HTR-8/SVneo (cell line): ENCODE results near the gene RFX2.
"Not testable (repeated sequence)": the region's sequence is repeated elsewhere in the genome, so short reads cannot be mapped to it uniquely, and the experiment has no call there.

Experiments
- DNase-seq: peaks from one replicate; pipeline ENCODE4 v3.0.0; 2011; ENCODE audit warnings: low spot score, mixed read lengths; ENCODE audit not compliant: insufficient read length
- FAIRE-seq: peaks from 2 replicates; lab custom pipeline; 2011; peaks lifted over from hg19 to GRCh38; lab: Jason Lieb, UNC

RFX2 gene

DNA sequence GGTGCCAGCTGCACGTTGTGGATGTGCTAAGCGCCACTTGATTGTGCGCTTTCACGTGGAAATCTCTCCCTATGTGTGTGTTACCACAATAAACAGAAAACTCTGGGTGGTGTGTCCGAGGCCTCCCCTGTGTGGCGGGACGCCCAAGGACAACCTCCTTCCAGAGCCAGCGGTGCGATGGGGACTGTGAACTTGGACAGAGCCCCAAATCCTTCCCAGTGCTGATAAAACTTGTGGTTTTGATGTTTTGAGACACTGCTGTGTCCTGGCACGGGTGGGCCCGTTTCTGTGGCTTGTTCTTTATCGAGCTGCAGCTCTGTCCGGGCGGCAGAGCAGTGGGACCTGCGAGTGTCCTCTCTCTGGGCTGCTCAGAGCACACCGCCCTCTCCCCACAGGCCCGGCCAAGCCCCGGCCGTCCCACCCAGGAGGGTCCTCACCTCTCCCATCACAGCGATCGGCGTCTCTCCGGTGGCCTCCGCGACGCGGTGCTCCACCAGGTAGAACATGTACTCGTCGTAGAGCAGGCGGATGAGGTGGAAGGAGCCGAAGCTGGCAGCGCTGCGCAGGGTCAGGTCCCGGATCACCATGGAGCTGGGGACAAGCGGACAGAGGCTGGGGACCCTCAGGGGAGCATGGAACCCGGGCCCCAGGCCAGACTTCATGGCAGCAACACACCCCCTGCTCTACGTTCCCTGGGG lies 113.5 kb downstream of the RFX2 start:
- DNase-seq = no peak
- no peak for FAIRE-seq

DNA sequence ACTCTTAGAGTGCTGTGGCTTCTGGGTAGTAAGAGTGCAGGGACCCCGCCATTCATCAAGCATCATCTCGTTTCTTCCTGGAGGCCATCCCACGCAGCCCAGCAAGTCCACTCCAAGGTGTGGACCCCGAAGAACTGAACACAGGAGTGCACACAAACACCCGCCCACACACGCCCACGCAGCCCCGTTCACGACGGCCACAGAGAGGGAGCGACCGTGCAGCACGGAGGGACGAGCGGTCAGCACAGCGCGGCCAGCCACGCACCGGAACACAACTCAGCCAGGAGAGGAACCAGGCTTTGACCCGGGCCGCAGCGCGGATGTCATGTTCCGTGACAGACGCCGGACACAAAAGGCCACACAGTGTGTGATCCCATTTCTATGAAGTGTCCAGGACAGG lies 114.2 kb downstream of the RFX2 start:
- no peak for DNase-seq
- no peak for FAIRE-seq

DNA sequence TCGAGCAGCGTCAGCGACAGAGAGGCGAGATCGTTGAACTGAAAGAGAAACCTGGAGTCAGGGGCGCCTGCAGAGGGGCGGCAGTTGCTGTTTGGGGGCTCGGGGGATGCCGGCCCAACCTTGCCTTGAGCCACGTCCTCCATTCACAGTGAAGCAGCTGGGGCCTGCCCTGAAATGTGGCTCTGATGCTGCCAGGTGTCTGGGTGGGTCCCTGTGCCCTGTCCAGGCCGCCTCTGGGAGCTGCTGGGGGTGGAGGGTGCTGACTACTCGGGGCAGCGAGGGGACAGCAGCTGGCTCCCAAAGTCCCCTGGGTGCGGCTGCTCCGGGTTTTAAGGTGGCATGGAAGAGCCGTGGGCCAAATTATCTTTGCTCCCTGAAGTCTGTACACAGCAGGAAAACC lies 114.7 kb downstream of the RFX2 start:
- no peak for FAIRE-seq

DNA sequence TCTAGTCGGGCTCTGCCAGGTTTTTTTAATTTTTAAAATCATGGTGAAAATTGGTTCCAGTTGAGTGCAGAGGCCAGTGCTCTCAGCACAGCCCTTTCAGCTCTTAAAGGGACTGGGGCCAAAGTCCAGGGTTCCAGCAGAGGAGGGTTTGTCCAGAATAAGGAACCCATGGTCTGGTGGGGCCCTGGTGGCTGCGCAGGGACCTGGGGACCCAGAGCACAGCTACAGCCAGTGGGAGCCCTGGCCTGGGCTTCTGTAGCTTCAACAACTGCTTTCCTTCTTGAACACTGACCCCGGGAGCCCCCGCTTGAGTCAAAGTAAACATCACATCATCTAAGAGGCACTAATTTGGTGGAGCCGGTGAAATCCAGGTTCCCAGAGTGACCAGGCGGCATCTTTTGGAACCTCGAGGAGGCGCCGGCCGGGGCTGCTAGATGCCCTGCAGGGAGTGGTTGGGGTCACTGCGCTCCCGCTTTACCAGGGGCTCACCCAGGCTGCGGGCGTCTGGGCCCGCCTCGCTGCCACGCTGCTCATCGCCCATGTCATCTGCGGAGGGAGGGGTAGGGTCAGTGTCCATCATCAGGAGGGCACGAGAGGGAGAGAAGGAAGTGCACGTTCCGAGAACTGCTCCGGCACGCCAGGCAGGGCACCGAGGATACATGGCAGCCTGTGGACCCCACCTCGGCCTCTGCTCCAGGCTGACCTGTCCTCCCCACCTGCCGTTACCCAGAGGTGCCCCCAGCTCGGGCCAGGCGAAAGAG lies 115.7 kb downstream of the RFX2 start:
- DNase-seq (no peak), FAIRE-seq (no peak)

More for the DNA sequence above, 114.7 kb downstream of the RFX2 start:
- no peak for DNase-seq

DNA sequence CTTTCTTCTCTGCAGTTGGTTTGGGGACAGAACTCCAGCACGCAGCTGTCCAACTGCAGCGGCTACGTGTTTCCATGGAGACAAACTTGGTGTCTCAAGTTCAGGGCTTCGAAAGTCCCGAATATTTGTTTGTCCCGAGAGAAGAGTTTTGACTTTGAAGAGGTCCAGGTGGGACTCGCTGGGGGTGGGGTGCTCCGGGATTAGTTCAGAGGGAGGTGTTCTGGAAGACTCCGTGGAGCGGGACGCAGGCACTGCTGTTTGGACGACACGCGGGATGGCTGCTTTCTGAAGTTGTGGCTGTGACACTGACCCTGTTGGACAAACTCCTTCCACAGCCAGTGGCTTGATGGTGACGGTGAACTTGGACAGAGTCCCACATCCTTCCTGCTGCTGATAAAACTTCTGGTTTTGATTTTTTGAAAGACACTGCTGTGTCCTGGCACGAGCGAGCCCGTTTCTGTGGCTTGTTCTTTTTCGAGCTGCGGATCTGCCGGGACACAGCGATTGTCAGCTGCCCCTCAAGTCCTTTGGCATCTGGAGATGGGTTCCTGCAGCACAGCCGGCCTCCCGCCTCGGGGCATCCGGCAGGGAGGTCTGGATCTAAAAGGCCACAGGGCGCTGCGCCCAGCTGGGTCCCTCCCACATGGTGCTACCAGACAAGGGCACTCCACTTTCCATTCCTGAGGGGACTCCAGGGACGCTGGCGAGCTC lies 116.5 kb downstream of the RFX2 start:
- no peak for DNase-seq
- FAIRE-seq = no peak

DNA sequence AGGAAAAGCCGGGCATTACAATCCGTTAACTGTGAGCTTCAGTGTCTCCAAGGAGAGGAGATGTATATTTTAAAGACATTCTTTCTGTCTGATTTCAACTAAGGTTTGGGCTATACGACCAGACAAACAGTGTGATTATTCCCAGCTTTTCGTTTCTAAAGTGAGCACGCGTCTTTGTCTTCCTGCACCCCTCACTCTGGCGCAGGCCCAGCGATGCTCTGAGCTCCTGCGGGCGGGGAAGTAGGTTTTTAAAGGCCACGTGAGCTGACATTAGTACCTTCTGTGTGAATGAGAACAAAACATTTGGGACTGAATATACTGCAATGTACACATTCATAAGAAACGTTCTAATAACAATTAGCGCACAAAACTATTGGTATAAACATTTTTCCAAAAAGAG lies 117.1 kb downstream of the RFX2 start:
- no peak for DNase-seq
- FAIRE-seq = no peak

DNA sequence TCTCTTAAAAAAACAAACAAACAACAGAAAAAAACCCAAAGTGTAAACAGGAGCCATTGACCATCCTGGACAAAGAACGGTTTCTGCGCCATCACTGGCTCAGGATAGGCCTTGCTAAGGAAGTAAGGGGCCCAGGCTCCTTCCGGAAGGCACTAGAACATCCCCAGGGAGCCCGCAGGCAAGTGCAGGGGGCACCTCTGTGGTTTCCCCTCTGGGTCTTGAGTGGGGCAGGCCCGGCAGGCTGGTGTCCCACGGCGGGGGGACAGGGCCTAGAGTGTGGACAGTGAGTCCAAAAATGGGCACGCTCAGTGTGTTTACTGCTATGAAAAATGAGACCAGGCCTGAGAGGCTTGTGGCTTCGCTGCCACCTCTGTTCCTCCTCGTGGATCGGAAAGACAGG lies 117.5 kb downstream of the RFX2 start:
- FAIRE-seq (no peak), DNase-seq (no peak)

DNA sequence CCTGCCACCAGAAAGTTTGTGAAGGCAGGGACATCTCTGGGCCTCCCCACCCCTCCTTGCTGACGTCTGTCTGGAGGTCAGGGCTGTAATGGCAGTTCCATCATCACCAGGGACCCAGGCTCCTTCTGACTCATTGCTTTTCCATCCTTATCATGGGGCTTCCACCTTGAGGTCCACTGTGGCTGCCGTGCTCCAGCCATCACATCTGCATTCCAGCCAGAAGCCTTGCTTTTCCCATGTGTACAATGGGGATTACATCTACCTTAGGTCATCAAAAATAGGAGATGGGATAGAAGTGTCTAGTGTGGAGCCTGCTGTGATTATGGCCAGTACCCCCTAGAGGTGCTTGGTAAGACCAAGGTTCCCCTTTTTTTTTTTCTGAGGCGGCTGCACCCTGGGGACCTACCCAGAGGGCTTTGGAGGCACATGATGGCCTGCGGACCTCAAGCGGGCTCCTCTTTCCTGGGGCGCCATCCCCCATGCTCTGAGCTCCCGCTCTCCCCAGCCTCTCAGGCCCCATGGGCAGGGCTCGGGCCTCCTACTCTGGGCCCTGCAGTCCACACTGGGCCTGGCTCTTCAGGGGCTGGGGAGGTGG lies 119.0 kb downstream of the RFX2 start:
- no peak for FAIRE-seq
- DNase-seq = no peak

DNA sequence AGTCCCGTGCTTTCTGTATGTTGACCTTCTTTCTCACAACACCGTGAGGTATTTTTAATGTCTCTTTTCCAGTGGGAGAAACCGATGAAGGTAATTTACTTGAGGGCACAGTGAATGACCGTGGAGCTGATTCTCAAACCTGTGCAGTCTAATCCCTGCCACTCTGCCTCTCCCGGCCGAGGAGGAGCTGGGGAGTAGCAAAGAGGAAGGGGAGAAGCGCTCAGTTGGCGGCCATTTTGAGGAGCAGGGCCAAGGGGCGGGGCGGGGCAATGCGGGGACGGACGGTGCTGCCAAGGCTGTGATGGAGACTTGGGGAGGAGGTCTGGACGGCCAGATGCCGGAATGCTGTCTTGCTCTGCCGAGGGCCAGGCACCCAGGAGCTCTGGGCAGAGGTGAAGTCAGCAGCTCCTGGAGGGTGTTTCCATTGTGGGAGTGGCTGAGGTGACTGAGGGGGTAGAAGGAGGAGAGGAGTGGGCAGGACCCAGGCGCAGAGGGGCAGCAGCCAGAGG lies 120.0 kb downstream of the RFX2 start:
- no peak for FAIRE-seq
- DNase-seq = no peak

DNA sequence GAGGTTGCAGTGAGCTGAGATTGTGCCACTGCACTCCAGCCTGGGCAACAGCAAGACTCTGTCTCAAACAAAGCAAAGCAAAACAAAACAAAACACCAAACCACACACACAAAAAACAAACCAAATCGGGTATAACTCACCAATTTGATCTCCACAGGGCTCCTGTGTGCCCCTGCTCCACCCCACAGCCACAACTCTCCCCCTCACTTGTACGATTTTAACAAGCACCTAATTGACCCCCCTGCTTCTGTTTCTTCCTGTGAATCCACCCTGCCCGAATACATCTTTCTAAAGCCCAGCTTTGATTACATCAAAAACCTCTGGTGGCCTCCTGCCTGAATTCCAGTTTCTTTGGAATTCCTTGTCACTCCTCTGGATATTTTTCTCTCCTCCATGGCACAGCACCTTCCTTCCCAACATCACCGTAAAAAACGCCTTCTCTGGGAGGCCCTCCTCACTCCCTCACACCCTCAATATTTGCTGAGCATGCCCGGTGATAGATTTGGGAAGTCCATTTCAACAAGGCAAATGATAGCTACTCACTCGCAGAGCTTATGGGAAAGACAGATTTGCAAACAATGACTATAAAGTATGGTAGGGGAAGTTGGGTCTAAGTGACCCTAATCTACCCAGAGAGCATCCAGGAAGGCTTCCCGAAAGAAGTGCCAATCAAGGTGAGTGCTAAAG lies 120.8 kb downstream of the RFX2 start:
- FAIRE-seq = no peak

DNA sequence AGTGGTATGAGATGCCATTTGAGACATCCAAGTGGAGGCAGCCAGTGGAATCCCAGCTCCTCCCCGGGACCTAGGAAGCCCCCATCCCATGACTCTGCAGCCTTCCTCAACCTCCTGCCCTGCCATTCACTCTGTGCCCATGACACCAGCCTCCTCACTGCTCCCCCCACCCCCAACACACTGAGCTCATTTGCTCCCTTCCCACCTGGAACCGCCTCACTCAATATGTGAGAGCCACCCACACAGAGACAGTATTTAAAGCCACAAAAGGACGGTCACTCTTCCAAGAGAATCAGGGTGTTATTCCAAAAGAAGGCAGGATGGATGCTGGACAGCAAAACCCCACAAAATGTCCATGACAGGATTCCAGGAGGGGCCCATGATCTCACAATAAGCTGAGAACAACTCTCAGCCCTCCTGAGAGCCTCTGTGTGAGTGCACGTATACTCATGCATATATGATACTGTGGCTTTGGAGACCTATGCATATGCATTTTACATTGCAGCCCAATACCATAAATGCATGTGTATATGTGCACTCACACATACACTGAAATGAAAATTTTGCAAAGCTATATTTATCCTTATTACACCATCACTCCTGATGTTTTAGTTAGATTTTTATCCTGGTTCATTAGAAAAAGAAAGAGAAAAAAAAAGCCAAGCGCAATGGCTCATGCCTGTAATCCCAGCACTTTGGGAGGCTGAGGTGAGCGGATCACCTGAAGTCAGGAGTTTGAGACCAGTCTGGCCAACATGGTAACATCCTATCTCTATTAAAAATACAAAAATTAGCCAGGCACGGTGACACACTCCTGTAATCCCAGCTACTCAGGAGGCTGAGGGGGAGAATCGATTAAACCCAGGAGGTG lies 121.5 kb downstream of the RFX2 start:
- FAIRE-seq = no peak
- DNase-seq = no peak

More for the DNA sequence above, 120.8 kb downstream of the RFX2 start:
- DNase-seq = no peak

DNA sequence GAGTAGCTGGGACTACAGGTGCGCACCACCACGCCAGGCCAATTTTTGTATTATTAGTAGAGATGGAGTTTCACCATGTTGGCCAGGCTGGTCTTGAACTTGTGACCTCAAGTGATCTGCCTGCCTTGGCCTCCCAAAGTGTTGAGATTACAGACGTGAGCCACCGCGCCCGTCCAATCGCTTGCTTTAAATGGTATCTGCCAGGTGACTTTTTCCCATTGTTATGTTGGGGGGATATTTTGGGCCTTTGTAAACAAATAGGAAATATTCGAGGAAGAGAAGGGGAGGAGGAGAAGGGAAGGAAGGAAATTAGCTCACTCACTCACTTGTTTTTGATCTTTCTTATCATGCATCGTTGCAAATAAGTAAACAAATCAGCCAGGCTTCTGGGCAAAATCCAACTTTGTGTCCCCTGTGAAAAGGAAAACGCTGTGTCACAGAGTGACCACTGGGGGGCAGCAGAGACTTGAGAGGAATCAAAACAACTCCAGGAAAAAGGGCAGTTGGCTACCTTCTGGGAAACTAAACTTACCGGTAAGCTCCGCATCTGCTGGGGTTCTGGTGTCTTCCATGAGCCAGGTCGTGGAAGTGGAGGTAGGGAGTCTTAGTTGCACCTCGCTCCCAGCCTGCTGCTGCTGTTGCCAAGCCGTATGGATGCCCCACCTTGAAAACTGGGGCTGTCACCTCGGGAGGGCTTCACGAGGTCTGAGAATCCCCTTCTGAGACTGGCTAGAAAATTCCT lies 123.1 kb downstream of the RFX2 start:
- FAIRE-seq (no peak), DNase-seq (peak; percentile 63)

DNA sequence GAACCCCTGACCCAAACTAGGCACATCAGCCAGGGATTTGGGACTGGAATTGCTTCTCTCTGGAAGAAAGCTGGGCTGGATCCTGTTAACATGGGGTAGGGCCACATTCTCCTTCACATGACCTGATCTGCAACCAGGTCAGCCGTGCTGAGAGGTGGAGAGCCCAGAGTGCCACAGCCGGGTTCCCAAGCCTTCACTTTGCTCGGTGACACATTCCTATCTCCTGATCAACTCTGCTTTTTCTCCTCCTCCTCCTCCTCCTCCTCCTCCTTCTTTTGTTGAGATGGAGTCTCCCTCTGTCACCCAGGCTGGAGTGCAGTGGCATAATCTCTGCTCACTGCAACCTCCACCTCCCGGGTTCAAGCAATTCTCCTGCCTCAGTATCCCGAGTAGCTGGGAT lies 124.5 kb downstream of the RFX2 start:
- not testable (repeated sequence) for FAIRE-seq, DNase-seq

DNA sequence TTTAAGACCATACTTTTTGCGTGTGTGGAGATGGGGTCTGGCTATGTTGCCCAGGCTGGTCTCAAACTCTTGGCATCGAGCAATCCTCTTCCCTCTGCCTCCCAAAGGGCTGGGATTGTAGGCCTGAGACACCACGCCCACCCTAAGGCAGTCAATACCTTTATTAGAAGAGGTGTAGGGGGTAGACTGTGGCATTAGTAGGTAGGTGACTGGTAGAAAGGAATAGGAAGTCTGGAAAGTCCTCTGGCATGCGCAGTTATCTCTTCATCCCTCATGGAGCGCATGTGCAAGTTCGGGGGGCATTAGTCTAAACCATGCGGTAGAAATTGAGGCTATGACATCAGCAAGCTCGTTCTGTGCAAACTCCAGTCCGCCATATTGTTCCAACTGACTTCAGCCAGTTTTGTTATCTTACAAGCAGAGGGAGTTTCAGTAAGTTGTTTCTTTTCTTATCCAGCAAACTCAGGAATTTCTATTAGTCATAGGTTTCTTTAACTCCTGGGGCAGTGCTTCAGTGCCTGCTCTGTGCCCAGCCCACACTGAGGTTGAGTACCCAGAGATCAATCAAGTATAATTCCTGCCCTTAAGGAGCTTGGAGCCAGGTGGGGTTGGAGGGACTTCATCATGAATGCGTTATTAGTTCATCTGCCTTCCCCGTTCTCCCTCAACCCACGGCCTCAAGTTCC lies 125.1 kb downstream of the RFX2 start:
- FAIRE-seq = no peak
- DNase-seq = peak; percentile 27

DNA sequence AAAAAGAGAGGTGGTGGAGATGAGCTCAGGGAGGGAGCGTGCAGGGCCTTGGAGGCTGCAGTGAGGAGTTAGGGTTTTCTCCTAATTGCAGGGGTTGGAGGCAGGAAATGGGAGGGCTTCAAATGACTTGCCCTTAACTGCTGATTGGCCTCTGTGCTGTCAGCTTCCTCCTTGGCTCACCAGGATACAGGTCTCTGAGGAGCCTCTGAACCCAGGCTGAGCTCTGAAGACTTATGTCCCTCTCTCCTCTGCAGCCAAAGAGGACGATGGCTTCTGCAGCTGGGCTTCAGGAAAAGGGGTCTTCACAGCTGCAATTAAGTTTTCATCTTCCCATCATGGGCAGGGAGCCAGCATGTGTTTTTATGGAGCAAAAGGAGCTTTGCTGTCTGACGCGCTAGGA lies 125.7 kb downstream of the RFX2 start:
- DNase-seq (no peak), FAIRE-seq (no peak)

DNA sequence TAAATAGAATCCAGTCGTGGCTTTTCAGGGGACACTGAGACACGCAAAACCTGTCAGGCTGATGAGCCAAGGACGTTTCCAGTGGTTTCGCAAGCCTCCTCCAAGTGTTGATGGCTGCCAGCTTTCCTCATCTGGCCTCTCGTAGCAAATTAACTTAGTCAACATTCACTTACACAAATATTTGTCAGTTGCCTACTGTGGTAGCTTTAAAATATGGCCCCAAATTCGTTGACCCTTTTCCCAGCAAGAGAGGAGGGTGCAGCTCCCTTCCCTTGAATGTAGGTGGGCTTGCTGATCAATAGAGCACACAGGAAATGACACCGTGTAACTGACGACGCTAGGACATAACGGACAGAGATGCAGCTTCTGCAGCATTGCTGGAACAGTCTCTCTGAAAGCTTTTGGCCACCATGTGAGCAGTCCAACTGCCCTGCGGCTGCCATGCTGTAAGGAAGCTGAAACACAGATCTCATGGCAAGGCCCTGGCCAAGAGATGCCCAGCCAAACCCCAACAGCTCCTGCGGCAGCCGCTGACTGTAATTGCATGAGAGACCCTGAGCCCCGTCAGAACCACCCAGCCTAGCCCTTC lies 126.8 kb downstream of the RFX2 start:
- FAIRE-seq (no peak), DNase-seq (no peak)
